Lung (tissue), 12 donors: Measurements from ENCODE around the gene CACUL1. TPM values are rescaled to one million over a fixed set of nuclear protein-coding genes. Genes with fewer than 3 reads are reported as not detected.

Source experiments
- ATAC-seq: fragments of 200-7000 bp; cut with Tn5 transposase; one replicate; pipeline ENCODE4 v1.9.1; 2020; ENCODE audit warnings: moderate number of reproducible peaks; ENCODE audit not compliant: insufficient read depth, low FRiP score
- DNase-seq, 3 donors: peaks; one replicate each; pipeline ENCODE4 v3.0.0-alpha.2; 2013 to 2017
- H3K27ac ChIP-seq, 2 donors: one replicate each; pipeline ENCODE4 v1.5.1; 2013; ENCODE audit warnings: mild to moderate bottlenecking in 2 of 2, moderate library complexity in 2 of 2, control low read depth in 1 of 2, inconsistent platforms in 1 of 2, low read depth in 1 of 2, low read length in 1 of 2
- H3K27me3 ChIP-seq, 3 donors: one replicate each; pipeline ENCODE4 v1.5.1; 2013; ENCODE audit warnings: low read length in 2 of 3; ENCODE audit not compliant: control insufficient read depth in 3 of 3, insufficient read depth in 3 of 3
- H3K36me3 ChIP-seq, 4 donors: one replicate each; pipeline ENCODE4 v1.5.1; 2013; ENCODE audit warnings: low read length in 4 of 4, mild to moderate bottlenecking in 1 of 4, moderate library complexity in 1 of 4; ENCODE audit not compliant: control insufficient read depth in 4 of 4, insufficient read depth in 4 of 4
- H3K4me1 ChIP-seq, 5 donors: one replicate each; pipeline ENCODE4 v1.5.1; 2013; ENCODE audit warnings: low read length in 5 of 5, mild to moderate bottlenecking in 2 of 5, moderate library complexity in 1 of 5; ENCODE audit not compliant: control insufficient read depth in 5 of 5, insufficient read depth in 5 of 5
- H3K4me3 ChIP-seq: one replicate; pipeline ENCODE4 v1.5.1; 2013; ENCODE audit warnings: mild to moderate bottlenecking, control low read depth, moderate library complexity
- H3K9ac ChIP-seq, 2 donors: one replicate each; pipeline ENCODE4 v1.5.1; 2013; ENCODE audit warnings: low read length in 2 of 2, control low read depth in 1 of 2; ENCODE audit not compliant: insufficient read depth in 1 of 2
- H3K9me3 ChIP-seq, 4 donors: one replicate each; pipeline ENCODE4 v1.5.1; 2013; ENCODE audit warnings: low read length in 3 of 4, mild to moderate bottlenecking in 1 of 4, moderate library complexity in 1 of 4; ENCODE audit not compliant: control insufficient read depth in 4 of 4, insufficient read depth in 3 of 4
- CTCF ChIP-seq: IDR thresholded peaks from 2 replicates; pipeline ENCODE4 v1.5.1; 2012; ENCODE audit warnings: mild to moderate bottlenecking; ENCODE audit errors: control extremely low read depth, extremely low read depth
- WGBS, 2 donors: extraction: QIAGEN DNeasy Blood & Tissue Kit; methylation state at CpG; one replicate each; pipeline ENCODE4 v1.1.7; 2013; 5-methylcytosine and 5-hydroxymethylcytosine counted together
- polyA plus RNA-seq, 2 donors: library from polyadenylated mRNA; stranded (reverse); fragments of 200-250 nt; gene quantifications; one replicate each; pipeline ENCODE4 v1.2.1, GENCODE V29; 2013
- total RNA-seq, 2 donors: library from RNA; depleted of rRNA in 1 of 2; stranded (reverse); fragments of >200 nt in 1 of 2; gene quantifications; one replicate each; pipeline ENCODE4 v1.2.1, GENCODE V29; 2014 to 2021
- donor health status: control.
- donor health status: control.
- donor health status: Bipolar disorder and iron deficiency.
- donor health status: healthy.
- donor health status: DM: yes; HTN: yes; CAD: no.

CACUL1 gene
- total and polyA plus RNA-seq, 4 donors = 7.9 to 66.3 (median 23.0) TPM

- peaks cover 3 to 20% (median 10%) of the 10 kb centered on the region in 4 donors for H3K36me3 ChIP-seq
- no peak for ATAC-seq
- DNase-seq = no peak
- no peak overlapping the region for H3K4me3 ChIP-seq
- no peak for TF ChIP-seq CTCF
- H3K9ac ChIP-seq = no peak overlapping the region
- no peak overlapping the region for H3K27ac ChIP-seq
- no peaks in the 10 kb centered on the region for H3K4me1 ChIP-seq
- no peaks in the 10 kb centered on the region for H3K27me3 ChIP-seq
- WGBS, 2 donors = 77 to 87% methylated on average over 4 of the region's 4 CpGs
- no peaks in the 10 kb centered on the region for H3K9me3 ChIP-seq
These were observed 61.9 kb downstream of the CACUL1 start for GRCh38 chr10:118692872-118693271.

- WGBS, 2 donors = 93 to 94% methylated on average over 4 of the region's 4 CpGs
- H3K9me3 ChIP-seq = no peaks in the 10 kb centered on the region
- no peaks in the 10 kb centered on the region for H3K27me3 ChIP-seq
- peaks cover 5 to 41% (median 24%) of the 10 kb centered on the region in 4 donors for H3K36me3 ChIP-seq
- no peak for TF ChIP-seq CTCF
- H3K4me3 ChIP-seq = no peak overlapping the region
- no peak overlapping the region for H3K27ac ChIP-seq
- DNase-seq (no peak), ATAC-seq (no peak)
- no peak overlapping the region for H3K9ac ChIP-seq
- no peaks in the 10 kb centered on the region for H3K4me1 ChIP-seq
These were observed 65.5 kb downstream of the CACUL1 start for GRCh38 chr10:118689070-118689858.

- H3K27ac ChIP-seq = no peak overlapping the region
- H3K9ac ChIP-seq = no peak overlapping the region
- no peak for TF ChIP-seq CTCF
- H3K9me3 ChIP-seq = no peaks in the 10 kb centered on the region
- no peak for ATAC-seq
- H3K4me3 ChIP-seq = no peak overlapping the region
- no peaks in the 10 kb centered on the region for H3K27me3 ChIP-seq
- H3K36me3 ChIP-seq = peaks cover 8 to 40% (median 26%) of the 10 kb centered on the region in 4 donors
- no peak for DNase-seq
- no peaks in the 10 kb centered on the region for H3K4me1 ChIP-seq
These were observed 67.3 kb downstream of the CACUL1 start for GRCh38 chr10:118687472-118687871.
